HepG2 (cell line): Measurements from ENCODE around the gene GPS1. TPM values are rescaled to one million over a fixed set of nuclear protein-coding genes. Genes with fewer than 3 reads are reported as not detected.

Source experiments
- ATF5 ChIP-seq: sonication (generic); formaldehyde crosslinking; IDR thresholded peaks from 2 replicates; pipeline ENCODE4 v1.4.0; 2020; ENCODE audit warnings: mild to moderate bottlenecking, low read depth, missing genetic modification reagents
- CEBPB ChIP-seq: IDR thresholded peaks from 2 replicates; pipeline ENCODE4 v1.6.1; 2011; ENCODE audit warnings: low read depth, low read length, improper control_type of control experiment, borderline replicate concordance
- FOXM1 ChIP-seq: sonication (generic); formaldehyde crosslinking; IDR thresholded peaks from 2 replicates; pipeline ENCODE4 v1.5.0; 2020; ENCODE audit warnings: missing genetic modification reagents
- GATA4 ChIP-seq: sonication (generic); IDR thresholded peaks from 2 replicates; pipeline ENCODE4 v1.6.1; 2016; ENCODE audit warnings: antibody characterized with exemption, low read depth, borderline replicate concordance
- HMGA1 ChIP-seq: sonication (generic); formaldehyde crosslinking; conservative IDR thresholded peaks from 2 replicates; pipeline ENCODE4 v1.4.0; 2020; ENCODE audit warnings: missing genetic modification reagents
- KDM3A ChIP-seq: IDR thresholded peaks from 2 replicates; pipeline ENCODE4 v1.6.1; 2018; ENCODE audit warnings: low read depth, missing compliant biosample characterization
- KLF11 ChIP-seq: IDR thresholded peaks from 2 replicates; pipeline ENCODE4 v1.6.1; 2016; ENCODE audit warnings: missing compliant biosample characterization
- KMT2B ChIP-seq: IDR thresholded peaks from 2 replicates; pipeline ENCODE4 v1.6.1; 2016; ENCODE audit warnings: missing genetic modification reagents, missing compliant biosample characterization
- MTF2 ChIP-seq: sonication (generic); formaldehyde crosslinking; IDR thresholded peaks from 2 replicates; pipeline ENCODE4 v1.5.0; 2020; ENCODE audit warnings: missing genetic modification reagents, borderline replicate concordance
- NR2F6 ChIP-seq, 2 experiments: IDR thresholded peaks; 2 replicates each; pipeline ENCODE4 v1.6.1; 2016; ENCODE audit warnings: antibody characterized with exemption in 1 of 2, mild to moderate bottlenecking in 1 of 2
- REL ChIP-seq: sonication (generic); formaldehyde crosslinking; conservative IDR thresholded peaks from 2 replicates; pipeline ENCODE4 v1.8.0; 2022; ENCODE audit warnings: mild to moderate bottlenecking, missing genetic modification reagents, moderate library complexity
- RFX3 ChIP-seq: IDR thresholded peaks from 2 replicates; pipeline ENCODE4 v1.6.1; 2016; ENCODE audit warnings: missing biosample characterization, missing genetic modification reagents
- SMAD1 ChIP-seq: sonication (generic); formaldehyde crosslinking; IDR thresholded peaks from 2 replicates; pipeline ENCODE4 v1.4.0; 2020; ENCODE audit warnings: missing genetic modification reagents, low read depth, mild to moderate bottlenecking, borderline replicate concordance
- TFDP1 ChIP-seq: IDR thresholded peaks from 2 replicates; pipeline ENCODE4 v1.6.1; 2016; ENCODE audit warnings: missing compliant biosample characterization, missing genetic modification reagents, borderline replicate concordance
- TFE3 ChIP-seq: IDR thresholded peaks from 2 replicates; pipeline ENCODE4 v1.6.1; 2016
- ZBTB14 ChIP-seq: sonication (generic); formaldehyde crosslinking; IDR thresholded peaks from 2 replicates; pipeline ENCODE4 v1.4.0; 2020; ENCODE audit warnings: missing genetic modification reagents
- ZNF18 ChIP-seq: sonication (generic); formaldehyde crosslinking; IDR thresholded peaks from 2 replicates; pipeline ENCODE4 v1.8.0; 2022; ENCODE audit warnings: mild to moderate bottlenecking, missing genetic modification reagents; ENCODE audit not compliant: insufficient replicate concordance
- ZNF333 ChIP-seq: sonication (generic); formaldehyde crosslinking; IDR thresholded peaks from 2 replicates; pipeline ENCODE4 v1.4.0; 2020; ENCODE audit warnings: mild to moderate bottlenecking, missing genetic modification reagents, borderline replicate concordance
- ZNF33B ChIP-seq: sonication (generic); formaldehyde crosslinking; IDR thresholded peaks from 2 replicates; pipeline ENCODE4 v1.5.1; 2020; ENCODE audit warnings: mild to moderate bottlenecking, missing genetic modification reagents
- ZNF547 ChIP-seq: sonication (generic); formaldehyde crosslinking; IDR thresholded peaks from 2 replicates; pipeline ENCODE4 v1.5.1; 2020; ENCODE audit warnings: mild to moderate bottlenecking, missing genetic modification reagents
- ZNF670 ChIP-seq: sonication (generic); formaldehyde crosslinking; IDR thresholded peaks from 2 replicates; pipeline ENCODE4 v1.8.0; 2022; ENCODE audit warnings: mild to moderate bottlenecking, missing genetic modification reagents, borderline replicate concordance
- ZNF773 ChIP-seq: sonication (generic); formaldehyde crosslinking; IDR thresholded peaks from 2 replicates; pipeline ENCODE4 v1.4.0; 2020; ENCODE audit warnings: missing genetic modification reagents, borderline replicate concordance
- ZSCAN21 ChIP-seq: sonication (generic); formaldehyde crosslinking; IDR thresholded peaks from 2 replicates; pipeline ENCODE4 v1.8.0; 2022; ENCODE audit warnings: mild to moderate bottlenecking, missing genetic modification reagents, moderate library complexity, borderline replicate concordance
- polyA plus RNA-seq, 8 experiments: library from polyadenylated mRNA; depleted of rRNA in 3 of 8; stranded (reverse) in 7 of 8; unstranded in 1 of 8; fragments of >200 nt; fragmentation: Illumina TruSeq in 4 of 8; extraction: Trizol in 4 of 8; gene quantifications; 2 replicates each; pipeline versions ENCODE4 v1.2.1 to v1.2.3, GENCODE V29; 2011 to 2016; ENCODE audit warnings: low read depth in 4 of 8, missing spikeins in 1 of 8, mixed read lengths in 1 of 8; ENCODE audit not compliant: insufficient read depth in 1 of 8
- total RNA-seq, 5 experiments: library from RNA; depleted of rRNA; stranded (reverse); fragments of >200 nt; fragmentation: Illumina TruSeq; extraction: Trizol; gene quantifications; 2 replicates each; pipeline ENCODE4 v1.2.3, GENCODE V29; 2016; ENCODE audit warnings: low read depth in 1 of 5

Gene GPS1
- total and polyA plus RNA-seq, 2 of the 13 experiments (the other 11 are each of a cell fraction or from before 2014, with no cell fraction given) = 124 to 128 TPM

- TF ChIP-seq SMAD1 (CRISPR knock-in tag) (0 out of 2 replicates have a peak, but pooled peaks have one; percentile 77), ZSCAN21 (peak; percentile 93), FOXM1 (no peak), ZNF670 (peak; percentile 92), CEBPB (no peak), MTF2 (CRISPR knock-in tag) (peak; percentile 94; the same call in 1 of the 2 replicates), TFE3 (CRISPR knock-in tag) (peak; percentile 21; the same call in 1 of the 2 replicates), ZBTB14 (CRISPR knock-in tag) (peak; percentile 82), KMT2B (CRISPR knock-in tag) (peak; percentile 42; the same call in 1 of the 2 replicates), ATF5 (CRISPR knock-in tag) (no peak), ZNF333 (peak; percentile 78), ZNF773 (CRISPR knock-in tag) (no peak; the same call in 1 of the 2 replicates), HMGA1 (CRISPR knock-in tag) (no peak), NR2F6 (IDR thresholded peaks at IDR 0.05) (no peak), NR2F6 (CRISPR knock-in tag; IDR thresholded peaks at IDR 0.05) (0 out of 2 replicates have a peak, but pooled peaks have one; percentile 7), TFDP1 (CRISPR knock-in tag) (peak; percentile 72; the same call in 1 of the 2 replicates), ZNF33B (peak; percentile 94), GATA4 (peak; percentile 89), RFX3 (CRISPR knock-in tag) (no peak), ZNF547 (CRISPR knock-in tag) (peak; percentile 75), REL (CRISPR knock-in tag) (no peak), KLF11 (peak; percentile 96; the same call in 1 of the 2 replicates), KDM3A (CRISPR knock-in tag) (peak; percentile 93), ZNF18 (CRISPR knock-in tag) (peak; percentile 47)
Observed at GRCh38 chr17:82037092-82037888, 14.4 kb upstream of the GPS1 start, which contains the start of gene DCXR (continued).
